HT1080 (cell line): ENCODE results near the gene EXOSC5. TPM values are rescaled to one million over a fixed set of nuclear protein-coding genes. Genes with fewer than 3 reads are reported as not detected.
"Not testable (repeated sequence)": the region's sequence is repeated elsewhere in the genome, so short reads cannot be mapped to it uniquely, and the experiment has no call there.

Experiments used
- DNase-seq: peaks from one replicate; pipeline ENCODE4 v3.0.0-alpha.2; 2015; ENCODE audit warnings: low read depth
- total RNA-seq: library from RNA; depleted of rRNA; stranded (reverse); fragments of >200 nt; shearing (Covaris generic); gene quantifications from 2 replicates; pipeline ENCODE4 v1.2.3, GENCODE V29; 2014

The EXOSC5 gene
- total RNA-seq, 1 experiment from 2014 or later: 64.9 TPM

DNA sequence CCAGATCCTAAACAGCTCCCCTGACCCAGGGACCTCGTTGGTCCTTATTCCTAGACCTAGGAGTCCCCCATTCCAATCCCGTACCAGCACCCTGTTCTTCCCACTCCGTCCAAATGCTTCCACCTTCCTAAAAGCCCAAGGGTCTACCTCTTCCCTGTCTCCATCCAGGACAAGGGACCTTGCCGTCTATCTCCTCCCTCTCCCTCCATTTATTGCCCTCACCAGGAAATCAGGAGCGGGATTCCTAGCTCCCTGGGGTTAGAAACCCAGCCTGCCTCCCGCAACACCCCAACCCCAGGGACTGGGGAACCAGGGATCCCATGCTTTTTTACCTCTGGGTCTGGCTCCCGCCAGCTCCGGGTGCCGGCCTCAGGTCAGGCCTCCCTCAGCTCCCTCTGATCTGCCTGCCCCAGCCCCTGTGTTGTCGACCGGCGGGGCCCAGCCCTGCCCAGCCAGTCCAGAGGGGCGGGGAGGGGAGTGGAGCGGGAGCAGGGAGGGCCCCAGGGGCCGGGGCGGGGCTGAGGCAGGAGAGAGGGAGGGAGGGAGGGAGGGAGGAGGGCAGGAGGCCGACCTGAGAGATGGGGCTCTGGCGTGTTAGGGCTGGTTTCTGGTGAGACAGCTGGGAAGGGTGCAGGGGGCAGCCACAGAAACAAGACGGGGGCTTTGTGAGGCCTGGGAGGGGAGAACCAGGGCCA lies 29.9 kb upstream of the EXOSC5 start, which contains the start of gene B3GNT8:
TSS of gene B3GNT8 (minus strand) at position 423 of the 695 bp plus-strand sequence. CDS start 596 bp downstream, outside the sequence.
- DNase-seq: no peak

DNA sequence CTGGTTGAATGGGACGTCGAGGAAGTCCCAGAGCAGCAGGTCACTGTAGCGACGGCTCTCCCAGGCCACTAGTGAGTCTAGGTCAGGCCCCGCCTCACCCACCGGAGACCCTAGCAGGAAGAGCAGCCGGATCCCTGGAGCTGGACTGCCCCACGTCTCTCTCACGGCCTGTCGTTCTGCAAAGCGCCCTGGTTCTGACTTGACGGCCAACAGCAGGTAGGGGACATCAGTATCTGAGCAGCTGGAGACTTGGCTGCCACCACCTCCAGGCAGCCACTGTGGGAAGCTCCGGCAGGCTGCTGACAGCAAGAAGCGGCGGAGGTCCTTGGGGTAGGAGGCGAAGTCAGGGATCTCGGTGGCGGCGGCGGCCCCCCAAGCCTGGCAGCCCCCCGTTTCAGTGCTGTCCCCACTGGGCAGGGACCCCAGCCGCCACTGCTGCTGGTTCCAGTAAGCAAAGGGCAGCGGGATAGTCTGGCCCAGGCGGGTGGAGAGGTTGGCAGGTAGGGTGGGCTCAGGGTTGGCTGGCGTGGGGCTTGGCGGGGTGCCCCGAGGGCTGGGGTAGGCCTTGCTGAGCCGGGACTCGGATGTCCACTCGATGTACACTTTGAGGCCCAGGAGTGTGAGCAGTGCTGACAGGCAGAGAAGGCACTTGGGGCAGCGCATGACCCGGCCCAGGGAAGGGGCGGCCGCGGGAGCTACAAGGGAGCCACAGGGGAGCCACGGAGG lies 29.1 kb upstream of the EXOSC5 start:
- DNase-seq: no peak

DNA sequence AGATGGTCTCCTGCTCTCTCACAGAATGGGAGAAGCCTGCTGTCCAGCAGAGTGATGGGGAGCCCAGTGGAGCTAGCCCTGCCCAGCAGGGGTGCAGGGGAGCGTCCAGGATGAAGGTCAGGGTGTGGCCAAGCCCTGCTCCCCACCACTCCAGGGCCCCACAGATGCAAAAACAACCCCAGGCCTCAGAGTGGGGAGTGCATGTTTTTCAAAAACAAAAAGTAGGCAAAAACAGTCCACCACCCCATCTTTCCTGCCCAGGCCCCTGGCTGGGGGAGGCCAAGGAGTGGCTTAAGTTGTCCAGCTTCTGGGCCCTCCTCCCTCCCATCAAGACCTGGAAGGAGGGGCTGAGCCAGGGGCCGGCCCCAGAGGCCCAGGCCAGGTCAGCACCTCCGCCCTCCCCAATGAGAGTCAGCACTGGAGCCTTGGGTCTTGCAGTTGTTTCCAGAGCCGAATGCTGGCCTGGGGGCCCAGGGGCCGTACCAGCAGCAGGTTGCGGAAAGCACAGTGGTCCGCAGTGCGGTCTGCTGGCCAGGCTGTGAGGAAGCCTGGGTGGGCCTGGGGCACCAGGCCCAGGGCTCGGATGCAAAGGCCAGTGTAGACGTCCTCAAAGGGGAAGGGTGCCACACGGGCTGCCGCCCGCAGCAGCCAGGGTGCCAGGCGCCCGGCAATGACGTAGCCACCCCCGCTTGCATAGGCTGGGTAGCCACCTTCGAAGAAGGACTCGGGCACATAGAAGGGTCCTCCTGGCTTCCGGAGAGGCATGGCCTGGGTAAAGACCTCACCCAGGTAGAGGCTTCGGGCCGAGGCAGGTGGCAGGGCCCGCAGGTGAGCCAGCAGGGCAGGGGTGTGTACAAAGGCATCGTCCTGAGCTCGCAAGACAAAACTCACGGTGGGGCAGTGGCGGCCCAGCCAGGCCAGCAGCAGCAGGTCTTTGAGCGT lies 28.3 kb upstream of the EXOSC5 start:
- no peak for DNase-seq

DNA sequence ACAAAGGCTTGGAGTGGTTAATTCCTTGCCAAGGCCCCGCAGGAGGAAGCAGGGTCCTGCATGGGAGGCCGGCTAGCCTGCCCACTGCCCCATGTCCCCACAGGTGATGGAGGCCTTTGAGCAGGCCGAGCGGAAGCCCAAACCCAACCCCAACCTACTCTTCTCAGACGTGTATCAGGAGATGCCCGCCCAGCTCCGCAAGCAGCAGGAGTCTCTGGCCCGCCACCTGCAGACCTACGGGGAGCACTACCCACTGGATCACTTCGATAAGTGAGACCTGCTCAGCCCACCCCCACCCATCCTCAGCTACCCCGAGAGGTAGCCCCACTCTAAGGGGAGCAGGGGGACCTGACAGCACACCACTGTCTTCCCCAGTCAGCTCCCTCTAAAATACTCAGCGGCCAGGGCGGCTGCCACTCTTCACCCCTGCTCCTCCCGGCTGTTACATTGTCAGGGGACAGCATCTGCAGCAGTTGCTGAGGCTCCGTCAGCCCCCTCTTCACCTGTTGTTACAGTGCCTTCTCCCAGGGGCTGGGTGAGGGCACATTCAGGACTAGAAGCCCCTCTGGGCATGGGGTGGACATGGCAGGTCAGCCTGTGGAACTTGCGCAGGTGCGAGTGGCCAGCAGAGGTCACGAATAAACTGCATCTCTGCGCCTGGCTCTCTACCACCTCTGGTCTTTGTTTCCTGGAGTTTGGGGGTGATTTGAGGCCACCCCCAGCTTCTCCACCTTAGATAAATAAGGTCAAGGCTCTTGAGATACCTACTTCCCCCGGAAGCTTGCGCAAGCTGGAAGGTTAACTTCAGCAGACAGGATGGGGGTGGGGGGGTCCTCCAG lies 27.4 kb upstream of the EXOSC5 start:
- no peak for DNase-seq

DNA sequence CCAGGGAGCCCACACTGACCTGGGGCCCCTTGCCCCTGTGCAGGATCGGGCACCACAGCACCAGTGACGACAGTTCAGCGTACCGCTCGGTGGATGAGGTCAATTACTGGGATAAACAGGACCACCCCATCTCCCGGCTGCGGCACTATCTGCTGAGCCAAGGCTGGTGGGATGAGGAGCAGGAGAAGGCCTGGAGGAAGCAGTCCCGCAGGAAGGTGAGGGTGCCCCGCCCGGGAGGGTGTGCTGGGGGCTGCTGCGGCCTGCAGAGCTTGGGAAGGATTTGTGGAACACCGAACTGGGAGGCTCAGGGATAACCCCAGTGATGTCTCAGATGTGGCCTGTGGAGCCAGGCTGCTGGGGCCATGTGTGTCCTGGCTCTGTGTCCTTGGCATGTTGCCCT lies 25.8 kb upstream of the EXOSC5 start:
- DNase-seq: no peak

DNA sequence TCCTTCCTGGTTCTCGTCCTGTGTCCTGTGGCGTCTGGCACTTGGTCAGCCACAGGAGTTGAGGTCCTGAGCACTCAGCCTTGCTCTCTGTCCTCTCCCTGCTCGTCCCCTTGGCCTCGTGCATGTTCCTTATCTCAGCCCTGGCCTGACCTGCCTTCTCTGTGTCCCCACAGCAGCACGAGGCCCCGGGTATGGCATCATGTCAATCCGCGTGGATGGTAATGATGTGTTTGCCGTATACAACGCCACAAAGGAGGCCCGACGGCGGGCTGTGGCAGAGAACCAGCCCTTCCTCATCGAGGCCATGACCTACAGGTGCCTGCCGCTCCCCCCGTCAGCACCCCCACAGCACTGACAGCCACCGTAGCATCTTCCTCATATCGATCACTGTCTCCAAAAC lies 25.3 kb upstream of the EXOSC5 start:
- DNase-seq: no peak

DNA sequence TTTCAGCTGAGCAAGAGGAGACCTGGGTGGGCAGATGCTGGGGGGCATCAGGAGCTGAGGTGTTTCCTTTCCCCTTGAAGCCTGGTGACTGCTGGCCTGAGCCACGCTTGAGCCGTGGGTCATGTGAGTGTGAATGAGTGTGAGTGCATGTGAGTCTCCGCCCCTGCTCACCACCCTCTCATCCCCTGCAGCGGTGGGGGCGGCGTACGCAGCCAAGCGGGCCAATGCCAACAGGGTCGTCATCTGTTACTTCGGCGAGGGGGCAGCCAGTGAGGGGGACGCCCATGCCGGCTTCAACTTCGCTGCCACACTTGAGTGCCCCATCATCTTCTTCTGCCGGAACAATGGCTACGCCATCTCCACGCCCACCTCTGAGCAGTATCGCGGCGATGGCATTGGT lies 24.8 kb upstream of the EXOSC5 start:
- DNase-seq: no peak

DNA sequence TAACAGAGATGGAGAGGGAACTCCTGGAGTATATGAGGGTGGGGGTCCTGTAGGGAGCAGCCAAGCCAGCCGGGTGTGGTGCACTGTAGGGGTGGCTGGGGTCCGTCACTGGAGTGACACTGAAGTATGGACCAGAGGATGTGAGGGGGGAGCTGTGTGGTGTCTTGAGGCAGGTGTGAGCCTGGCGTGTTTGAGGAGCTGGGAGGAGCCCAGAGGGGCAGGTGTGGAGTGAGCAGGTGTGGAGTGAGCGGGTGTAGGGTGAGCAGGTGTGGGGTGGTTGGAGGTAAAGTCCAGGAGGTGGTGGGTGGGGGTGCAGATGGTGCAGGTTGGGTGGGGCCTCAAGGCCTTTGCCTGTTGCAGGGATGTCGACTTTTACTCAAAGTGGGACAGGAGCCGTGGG lies 24.2 kb upstream of the EXOSC5 start:
- no peak for DNase-seq

DNA sequence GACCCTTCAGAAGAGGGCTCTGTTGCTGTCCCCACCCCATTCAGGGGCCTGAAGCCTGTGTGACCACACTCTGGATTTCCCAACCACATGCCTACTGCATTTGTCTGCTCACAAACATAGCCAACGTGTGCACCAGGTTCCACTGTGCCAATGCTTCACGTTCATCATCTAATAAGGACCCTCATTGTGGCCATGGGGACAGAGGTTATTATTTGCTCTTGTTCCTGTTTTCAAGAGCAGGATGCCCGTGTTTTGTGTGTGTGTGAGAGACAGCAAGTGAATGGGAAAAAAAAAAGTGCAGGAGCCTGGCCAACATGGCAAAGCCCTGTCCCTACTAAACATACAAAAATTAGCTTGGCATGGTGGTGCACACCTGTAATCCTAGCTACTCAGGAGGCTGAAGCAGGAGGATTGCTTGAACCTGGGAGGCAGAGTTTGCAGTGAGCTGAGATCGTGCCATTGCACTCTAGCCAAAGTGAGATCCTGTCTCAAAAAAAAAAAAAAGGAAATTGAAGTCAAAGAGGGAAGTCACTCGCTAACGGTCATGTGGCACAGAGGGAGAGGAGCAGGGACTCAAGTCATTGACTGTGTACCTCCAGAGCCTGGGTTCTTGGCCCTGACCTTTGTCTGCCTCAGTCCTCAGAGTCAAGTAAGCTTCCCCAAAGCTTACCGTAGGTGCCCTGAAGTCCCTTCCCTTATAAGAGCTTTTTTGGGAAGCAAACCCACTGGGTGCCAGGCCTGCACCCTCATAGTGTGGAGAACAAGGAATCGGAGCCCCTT lies 23.1 kb upstream of the EXOSC5 start:
- no peak for DNase-seq

DNA sequence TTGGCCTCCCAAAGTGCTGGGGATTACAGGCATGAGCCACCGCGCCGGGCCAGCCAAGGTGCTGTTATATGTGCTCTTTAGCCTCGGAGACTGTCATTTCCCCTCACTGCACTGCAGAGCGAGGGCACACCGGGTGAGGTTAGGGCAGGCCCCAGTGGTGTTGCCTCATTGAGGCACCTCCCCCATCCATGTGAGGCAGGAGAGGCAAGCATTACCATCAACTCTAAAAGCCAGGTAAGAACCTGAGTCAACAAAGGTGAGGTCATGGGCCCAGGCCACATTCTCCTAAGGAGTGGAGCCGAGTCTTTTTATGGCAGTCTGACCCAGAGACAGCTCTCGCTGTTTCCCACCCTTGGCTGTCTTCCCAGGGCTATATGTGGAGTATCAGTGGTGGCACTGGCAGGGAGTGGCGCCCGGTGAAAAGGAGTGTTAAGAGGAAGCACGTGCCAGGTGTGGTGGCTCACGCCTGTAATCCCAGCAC lies 19.1 kb upstream of the EXOSC5 start:
- DNase-seq: no peak

DNA sequence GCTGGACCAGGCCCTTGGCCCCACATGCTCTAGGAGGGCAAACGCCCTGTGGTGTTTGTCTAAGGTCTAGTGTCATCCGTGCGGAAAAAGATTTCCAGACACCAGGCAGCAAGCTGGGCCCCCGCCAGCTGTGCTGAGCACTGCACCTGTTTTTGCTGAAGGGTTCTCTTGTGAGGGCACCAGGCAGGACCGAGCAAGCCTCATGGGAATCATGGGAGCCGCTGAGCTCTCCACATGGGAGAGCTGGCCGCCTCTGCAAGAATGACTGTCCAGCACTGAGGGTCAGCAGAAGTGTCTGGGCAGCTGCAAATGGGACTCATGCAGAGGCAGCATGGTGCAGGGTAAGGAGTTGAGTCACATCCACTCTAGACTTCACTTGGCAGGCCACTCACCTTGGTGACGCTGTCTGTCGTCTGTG lies 18.0 kb upstream of the EXOSC5 start:
- no peak for DNase-seq

DNA sequence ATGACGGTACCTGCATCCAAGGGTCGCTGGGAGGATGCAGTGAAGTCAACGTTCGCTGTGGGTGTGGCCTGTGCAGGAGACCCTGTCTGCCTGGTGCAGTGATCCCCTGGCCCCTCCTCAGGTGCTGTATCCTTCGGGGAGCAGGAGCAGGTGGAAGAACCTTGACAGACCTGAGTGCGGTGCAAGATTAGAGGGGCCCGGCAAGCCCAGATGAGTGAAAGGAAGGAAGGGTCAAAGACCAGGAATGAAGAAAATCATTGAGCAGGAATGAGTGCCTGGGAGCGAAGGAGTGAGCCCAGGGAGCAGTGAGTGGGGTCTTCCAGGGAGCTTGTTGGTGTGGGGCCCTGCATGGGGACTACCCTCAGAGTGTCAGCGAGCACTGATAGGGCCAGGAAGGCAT lies 17.3 kb upstream of the EXOSC5 start:
- no peak for DNase-seq

DNA sequence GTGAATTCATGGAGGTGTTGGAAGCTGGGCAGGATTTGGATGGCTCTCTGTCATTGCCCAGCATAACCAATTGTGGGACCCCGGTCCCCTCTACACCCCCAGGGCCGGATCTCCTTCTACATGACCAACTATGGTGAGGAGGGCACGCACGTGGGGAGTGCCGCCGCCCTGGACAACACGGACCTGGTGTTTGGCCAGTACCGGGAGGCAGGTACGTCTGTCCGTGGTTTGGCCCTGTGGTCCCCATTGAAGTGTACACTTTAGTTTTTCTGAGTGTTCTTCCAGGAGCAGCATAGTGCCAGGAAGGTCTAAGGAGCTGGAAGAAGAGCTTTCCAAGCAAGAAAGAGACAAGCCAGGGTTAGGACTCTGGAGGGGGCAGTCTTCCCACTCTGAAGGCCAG lies 16.8 kb upstream of the EXOSC5 start:
- DNase-seq: no peak

DNA sequence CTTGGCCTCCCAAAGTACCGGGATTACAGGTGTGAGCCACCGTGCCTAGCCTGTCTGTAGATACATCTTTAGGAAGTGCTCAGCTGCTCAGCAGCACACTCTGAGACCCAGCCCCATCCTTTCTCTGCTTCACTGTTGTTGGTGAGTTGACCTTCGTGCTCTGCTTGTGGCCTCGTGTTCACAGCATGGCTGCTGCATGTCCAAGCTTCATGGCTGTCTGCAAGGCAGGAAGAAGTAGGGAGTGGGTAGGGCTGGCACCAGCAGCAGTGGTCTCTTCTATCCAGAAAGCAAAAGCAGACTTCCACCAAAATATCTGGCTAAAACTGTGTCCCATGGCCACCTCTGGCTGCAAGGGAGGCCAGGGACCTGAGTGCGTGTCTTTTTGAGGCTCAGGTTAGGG lies 15.8 kb upstream of the EXOSC5 start:
- DNase-seq: no peak

DNA sequence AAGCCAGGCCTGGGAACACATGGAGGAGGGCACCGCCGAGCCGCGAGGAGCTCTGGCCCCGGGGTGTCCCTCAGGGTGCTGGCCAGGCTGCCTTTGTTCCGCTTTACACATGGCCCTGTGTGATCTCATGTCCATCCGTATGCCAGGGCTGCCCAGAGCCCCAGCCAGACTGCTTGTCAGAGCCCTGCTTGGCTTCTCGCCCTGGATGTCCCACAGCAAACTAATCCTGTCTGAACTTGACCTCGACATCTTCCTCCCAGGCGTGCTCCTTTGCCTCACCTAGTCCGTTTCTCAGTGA lies 14.8 kb upstream of the EXOSC5 start:
- DNase-seq: no peak

DNA sequence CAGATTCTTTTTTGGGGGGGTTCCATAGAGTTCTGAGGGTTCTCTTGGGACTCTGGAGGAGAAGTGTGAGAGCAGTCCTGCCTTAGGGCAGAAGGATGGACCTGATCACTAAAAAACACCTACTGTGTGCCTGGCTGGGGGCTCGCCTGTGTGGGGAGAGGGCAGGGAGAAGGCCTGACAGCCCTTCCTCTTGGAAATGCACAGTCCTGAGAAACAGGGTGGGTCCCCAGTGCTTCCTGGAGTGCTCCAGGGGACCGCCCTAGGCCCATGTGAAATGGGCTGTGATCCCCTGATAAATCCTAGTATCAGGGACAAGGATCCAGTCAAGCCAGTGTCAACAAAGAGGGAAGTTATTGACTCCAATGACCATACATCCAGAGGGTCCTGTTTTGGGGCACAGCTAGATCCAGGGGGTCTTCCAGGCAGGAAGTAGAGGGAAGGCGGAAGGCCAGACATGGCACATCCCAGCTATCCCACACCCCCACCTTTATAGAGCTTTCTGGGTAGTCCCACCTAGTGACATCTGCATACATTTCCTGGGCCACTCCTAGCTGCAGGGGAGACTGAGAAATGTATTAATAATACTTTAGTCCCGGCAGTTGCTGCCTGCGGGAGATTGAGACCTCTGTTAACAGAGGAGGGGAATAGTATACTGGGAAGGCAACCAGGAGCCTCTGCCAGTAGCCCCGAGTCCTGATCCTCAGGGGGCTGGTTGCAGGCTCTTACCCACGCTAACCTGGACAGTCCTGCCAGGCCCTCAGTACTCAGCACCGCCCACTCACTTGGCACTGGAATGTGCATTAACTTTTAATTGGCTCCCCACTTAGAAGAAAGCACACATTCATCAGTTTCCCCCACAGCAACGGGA lies 14.2 kb upstream of the EXOSC5 start:
- no peak for DNase-seq

DNA sequence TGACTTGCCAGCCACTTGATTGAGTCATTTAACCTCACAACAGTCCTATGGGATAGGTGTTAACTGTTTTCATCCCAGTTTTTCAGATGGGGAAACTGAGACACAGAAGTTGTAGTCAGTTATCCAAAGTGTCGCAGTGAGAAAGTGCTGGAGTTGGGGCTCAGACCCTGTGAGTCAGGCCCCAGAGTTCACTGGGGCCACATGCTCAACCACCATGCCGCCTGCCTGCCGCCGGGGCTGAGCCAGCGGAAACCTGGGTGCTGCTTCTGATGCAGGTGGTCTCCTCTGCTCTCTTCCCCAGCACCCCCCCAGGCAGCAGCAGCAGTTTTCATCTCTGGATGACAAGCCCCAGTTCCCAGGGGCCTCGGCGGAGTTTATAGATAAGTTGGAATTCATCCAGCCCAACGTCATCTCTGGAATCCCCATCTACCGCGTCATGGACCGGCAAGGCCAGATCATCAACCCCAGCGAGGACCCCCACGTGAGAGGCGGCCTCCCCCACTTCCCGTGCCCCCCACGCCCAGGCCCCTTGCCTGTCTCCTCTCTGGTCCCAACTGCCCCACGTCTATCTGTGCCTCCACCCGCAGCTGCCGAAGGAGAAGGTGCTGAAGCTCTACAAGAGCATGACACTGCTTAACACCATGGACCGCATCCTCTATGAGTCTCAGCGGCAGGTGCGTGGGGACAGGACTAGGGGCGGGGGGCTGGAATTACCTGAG lies 13.3 kb upstream of the EXOSC5 start:
- DNase-seq: no peak

DNA sequence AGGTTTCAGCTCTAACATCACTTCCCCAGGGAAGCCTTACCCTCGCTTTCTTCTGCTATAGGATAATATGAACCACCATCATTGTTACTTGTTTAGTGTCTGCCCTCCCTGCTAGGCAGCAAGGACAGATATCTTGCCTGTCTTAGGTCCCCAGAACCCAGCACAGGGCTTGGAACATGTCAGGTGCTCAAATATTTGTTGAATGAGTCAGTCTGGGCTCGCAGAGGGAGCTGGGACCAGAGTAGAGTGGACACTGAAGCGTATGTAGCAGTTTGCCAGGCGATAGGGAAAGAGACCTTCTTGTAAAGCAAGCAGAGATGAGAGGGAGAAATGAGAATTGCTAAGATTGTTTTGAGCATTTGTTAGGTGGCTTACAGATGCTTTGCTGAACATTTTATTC lies 12.1 kb upstream of the EXOSC5 start:
- DNase-seq: peak; percentile 70

DNA sequence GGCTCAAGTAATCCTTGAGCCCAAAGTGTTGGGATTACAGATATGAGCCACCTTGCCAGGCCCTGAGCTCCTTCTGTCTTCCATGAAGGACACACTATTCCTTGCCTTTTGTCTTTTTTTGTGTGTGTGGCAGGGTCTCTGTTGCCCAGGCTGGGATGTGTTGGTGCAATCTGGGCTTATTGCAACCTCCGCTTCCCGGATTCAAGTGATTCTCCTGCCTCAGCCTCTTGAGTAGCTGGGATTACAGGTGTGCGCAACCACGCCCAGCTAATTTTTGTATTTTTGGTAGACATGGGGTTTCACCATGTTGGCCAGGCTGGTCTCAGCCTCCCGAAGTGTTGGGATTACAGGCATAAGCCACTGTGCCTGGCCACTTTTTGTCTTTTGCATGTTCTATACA lies 11.7 kb upstream of the EXOSC5 start:
- DNase-seq: not testable (repeated sequence)
